Caco-2 (cell line): ENCODE data around the gene COQ9. TPM values are rescaled to one million over a fixed set of nuclear protein-coding genes. Genes with fewer than 3 reads are reported as not detected.

Experiments
- BruUV-seq: library from RNA; stranded (reverse); fragments of 400-500 nt; replicated peaks from 2 replicates; lab custom pipeline; 2021; lab: Mats Ljungman, UMichigan
- CTCF ChIA-PET: fragments of 300-600 bp; sonication (Branson Sonifier 250); formaldehyde crosslinking; loops from one replicate; lab custom pipeline; 2022; ENCODE audit warnings: antibody characterized with exemption; lab: Charles Lee
- POLR2A ChIA-PET: fragments of 300-600 bp; sonication (Branson Sonifier 250); formaldehyde crosslinking; loops from one replicate; lab custom pipeline; 2022; ENCODE audit warnings: antibody characterized with exemption; lab: Charles Lee
- DNase-seq, 2 experiments: peaks; one replicate each; pipeline versions ENCODE4 v3.0.0 to v3.0.0-alpha.2; 2020 to 2022
- H3K27me3 ChIP-seq: replicated peaks from 2 replicates; pipeline ENCODE4 v1.6.0; 2011; ENCODE audit warnings: low read length; ENCODE audit not compliant: control insufficient read depth, insufficient read depth
- H3K36me3 ChIP-seq: 2 replicates; pipeline ENCODE4 v1.5.1; 2011; ENCODE audit warnings: low read length; ENCODE audit not compliant: control insufficient read depth, insufficient read depth
- H3K4me1 ChIP-seq: fragments of 250-450 bp; sonication (Bioruptor Pico); 2 replicates; pipeline ENCODE4 v1.5.1; 2020; ENCODE audit warnings: mild to moderate bottlenecking
- H3K4me3 ChIP-seq: 2 replicates; pipeline ENCODE4 v1.5.1; 2011; ENCODE audit warnings: low read depth, mild to moderate bottlenecking, control low read depth, low read length
- H3K9me3 ChIP-seq: fragments of 250-450 bp; sonication (Bioruptor Pico); 2 replicates; pipeline ENCODE4 v1.5.1; 2020; ENCODE audit warnings: mild to moderate bottlenecking, moderate library complexity
- H3K27ac Mint-ChIP-seq: one replicate; pipeline ENCODE4 v1.8.0; 2022; ENCODE audit warnings: mixed read lengths; ENCODE audit not compliant: unreplicated experiment
- H3K27me3 Mint-ChIP-seq: one replicate; pipeline ENCODE4 v1.8.0; 2022; ENCODE audit warnings: mixed read lengths; ENCODE audit not compliant: insufficient read depth, unreplicated experiment
- H3K36me3 Mint-ChIP-seq: one replicate; pipeline ENCODE4 v1.8.0; 2022; ENCODE audit warnings: mild to moderate bottlenecking, mixed read lengths; ENCODE audit not compliant: insufficient read depth, unreplicated experiment
- H3K4me1 Mint-ChIP-seq: one replicate; pipeline ENCODE4 v1.8.0; 2022; ENCODE audit warnings: low read depth, mixed read lengths; ENCODE audit not compliant: unreplicated experiment
- H3K4me3 Mint-ChIP-seq: one replicate; pipeline ENCODE4 v1.8.0; 2022; ENCODE audit warnings: mild to moderate bottlenecking, moderate library complexity, mixed read lengths; ENCODE audit not compliant: unreplicated experiment
- H3K9me3 Mint-ChIP-seq: one replicate; pipeline ENCODE4 v1.8.0; 2022; ENCODE audit warnings: mixed read lengths; ENCODE audit not compliant: unreplicated experiment
- intact Hi-C: fragments of 100-400 bp; cut with micrococcal nuclease; formaldehyde crosslinking; loops from one replicate; pipeline ENCODE4 v1.10.0; 2022; ENCODE audit not compliant: unreplicated experiment
- total RNA-seq: library from RNA; stranded (reverse); gene quantifications from 2 replicates; pipeline ENCODE4 v1.2.3, GENCODE V29; 2022
- TF ChIP-seq, protein P1 (sequence below), 2 experiments: fragments of 200-600 bp in 1 of 2; IDR thresholded peaks; 1 replicate in 1 of 2; 2 replicates in 1 of 2; pipeline versions ENCODE4 v1.5.1 to v1.8.0; 2011 to 2022; ENCODE audit warnings: antibody characterized with exemption in 1 of 2, control low read depth in 1 of 2, inconsistent platforms in 1 of 2, low read depth in 1 of 2, low read length in 1 of 2, mild to moderate bottlenecking in 1 of 2, moderate library complexity in 1 of 2; ENCODE audit not compliant: insufficient read depth in 1 of 2, severe bottlenecking in 1 of 2, unreplicated experiment in 1 of 2

Gene COQ9
- total RNA-seq, 1 experiment from 2014 or later = 50.9 TPM

DNA sequence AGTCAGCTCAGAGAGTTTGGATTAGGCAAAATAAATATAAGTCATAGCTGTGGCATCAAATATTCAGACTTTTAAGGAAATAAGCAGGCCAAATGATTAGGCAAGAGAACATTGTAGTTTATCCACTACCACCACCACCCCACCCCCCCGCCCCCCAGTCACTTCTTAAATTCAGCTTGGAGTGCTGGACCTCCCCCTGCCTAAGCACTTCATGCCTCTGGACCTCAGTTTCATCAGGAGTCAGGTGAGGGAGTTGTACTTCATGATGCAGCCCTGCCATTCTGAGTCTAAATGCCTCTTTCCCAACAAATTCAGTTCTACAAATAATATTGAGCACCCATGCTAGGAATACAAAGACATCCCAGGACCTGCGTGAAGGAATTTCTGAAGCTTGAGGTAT, 17.2 kb downstream of the COQ9 start:
- POLR2A ChIA-PET = no interaction called here
- intact Hi-C loops = no loop called here
- Mint-ChIP-seq H3K9me3 (no peaks in the 10 kb centered on the region), H3K4me1 (no peaks in the 10 kb centered on the region), H3K4me3 (no peak overlapping the region), H3K27ac (no peak overlapping the region), H3K36me3 (peaks cover 53% of the 10 kb centered on the region), H3K27me3 (no peaks in the 10 kb centered on the region)
- CTCF ChIA-PET = no interaction called here
- TF ChIP-seq, protein P1, sequence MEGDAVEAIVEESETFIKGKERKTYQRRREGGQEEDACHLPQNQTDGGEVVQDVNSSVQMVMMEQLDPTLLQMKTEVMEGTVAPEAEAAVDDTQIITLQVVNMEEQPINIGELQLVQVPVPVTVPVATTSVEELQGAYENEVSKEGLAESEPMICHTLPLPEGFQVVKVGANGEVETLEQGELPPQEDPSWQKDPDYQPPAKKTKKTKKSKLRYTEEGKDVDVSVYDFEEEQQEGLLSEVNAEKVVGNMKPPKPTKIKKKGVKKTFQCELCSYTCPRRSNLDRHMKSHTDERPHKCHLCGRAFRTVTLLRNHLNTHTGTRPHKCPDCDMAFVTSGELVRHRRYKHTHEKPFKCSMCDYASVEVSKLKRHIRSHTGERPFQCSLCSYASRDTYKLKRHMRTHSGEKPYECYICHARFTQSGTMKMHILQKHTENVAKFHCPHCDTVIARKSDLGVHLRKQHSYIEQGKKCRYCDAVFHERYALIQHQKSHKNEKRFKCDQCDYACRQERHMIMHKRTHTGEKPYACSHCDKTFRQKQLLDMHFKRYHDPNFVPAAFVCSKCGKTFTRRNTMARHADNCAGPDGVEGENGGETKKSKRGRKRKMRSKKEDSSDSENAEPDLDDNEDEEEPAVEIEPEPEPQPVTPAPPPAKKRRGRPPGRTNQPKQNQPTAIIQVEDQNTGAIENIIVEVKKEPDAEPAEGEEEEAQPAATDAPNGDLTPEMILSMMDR (IDR thresholded peaks at IDR 0.05; ENCODE audit: insufficient read depth in 1 of 2, low read depth in 1 of 2, low read length in 1 of 2, severe bottlenecking in 1 of 2, unreplicated experiment in 1 of 2) = no peak
- 0 out of 2 replicates have a peak, but pooled peaks cover 8% of the 10 kb centered on the region for H3K4me1 ChIP-seq
- H3K36me3 ChIP-seq = peaks cover 7% of the 10 kb centered on the region
- no peaks in the 10 kb centered on the region for H3K27me3 ChIP-seq
- no peaks in the 10 kb centered on the region for H3K9me3 ChIP-seq
- H3K4me3 ChIP-seq = no peak overlapping the region
- BruUV-seq = no TSS peak
- no peak for DNase-seq

GRCh38 chr16:57468346-57468745, 21.1 kb downstream of the COQ9 start:
- peaks cover 7% of the 10 kb centered on the region for H3K4me1 Mint-ChIP-seq
- TF ChIP-seq, protein P1 (IDR thresholded peaks at IDR 0.05; ENCODE audit: insufficient read depth in 1 of 2, low read depth in 1 of 2, low read length in 1 of 2, severe bottlenecking in 1 of 2, unreplicated experiment in 1 of 2) = no peak
- no peaks in the 10 kb centered on the region for H3K27me3 ChIP-seq
- peaks cover 80% of the 10 kb centered on the region for H3K36me3 Mint-ChIP-seq
- BruUV-seq = no TSS peak
- POLR2A ChIA-PET = no interaction called here
- CTCF ChIA-PET = no interaction called here
- H3K27ac Mint-ChIP-seq = no peak overlapping the region
- no peak overlapping the region for H3K4me3 ChIP-seq
- intact Hi-C loops = no loop called here
- no peaks in the 10 kb centered on the region for H3K9me3 ChIP-seq
- H3K36me3 ChIP-seq = peaks cover 20% of the 10 kb centered on the region
- no peaks in the 10 kb centered on the region for H3K9me3 Mint-ChIP-seq
- DNase-seq = no peak
- peaks cover 24% of the 10 kb centered on the region for H3K4me1 ChIP-seq
- no peaks in the 10 kb centered on the region for H3K27me3 Mint-ChIP-seq
- H3K4me3 Mint-ChIP-seq = no peak overlapping the region

GRCh38 chr16:57469046-57469445, 21.8 kb downstream of the COQ9 start:
- no TSS peak for BruUV-seq
- no peak overlapping the region for H3K27ac Mint-ChIP-seq
- Histone ChIP-seq H3K36me3 (peaks cover 22% of the 10 kb centered on the region), H3K4me3 (no peak overlapping the region), H3K4me1 (peaks cover 19% of the 10 kb centered on the region), H3K27me3 (no peaks in the 10 kb centered on the region), H3K9me3 (no peaks in the 10 kb centered on the region)
- H3K4me1 Mint-ChIP-seq = peaks cover 7% of the 10 kb centered on the region
- no peak for DNase-seq
- intact Hi-C loops = no loop called here
- no peaks in the 10 kb centered on the region for H3K27me3 Mint-ChIP-seq
- no peak overlapping the region for H3K4me3 Mint-ChIP-seq
- POLR2A ChIA-PET = no interaction called here
- TF ChIP-seq, protein P1 (IDR thresholded peaks at IDR 0.05; ENCODE audit: insufficient read depth in 1 of 2, low read depth in 1 of 2, low read length in 1 of 2, severe bottlenecking in 1 of 2, unreplicated experiment in 1 of 2) = no peak
- no peaks in the 10 kb centered on the region for H3K9me3 Mint-ChIP-seq
- peaks cover 82% of the 10 kb centered on the region for H3K36me3 Mint-ChIP-seq
- CTCF ChIA-PET = no interaction called here
